Measurements from ENCODE around the gene CDC14B.

GRCh38 chr9:96491880-96492525 is 127.6 kb downstream of the CDC14B start:
- TF ChIP-seq CTCF (IDR thresholded peaks at IDR 0.05; ENCODE audit: low read depth, low read length, poor library complexity, severe bottlenecking) (no peak), EZH2phosphoT487 (IDR thresholded peaks at IDR 0.05; ENCODE audit: borderline replicate concordance, low read length) (no peak)
